Fibroblast of lung (primary cell): ENCODE data around the gene DLG2. TPM values are rescaled to one million over a fixed set of nuclear protein-coding genes. Genes with fewer than 3 reads are reported as not detected.
"Not testable (repeated sequence)": the region's sequence is repeated elsewhere in the genome, so short reads cannot be mapped to it uniquely, and the experiment has no call there.

Experiments used
- DNase-seq, 2 donors: peaks; one replicate each; pipeline versions ENCODE4 v3.0.0 to v3.0.0-alpha.2; 2010; ENCODE audit warnings: low read depth in 2 of 2
- H2AFZ ChIP-seq: 2 replicates; pipeline ENCODE4 v1.5.1; 2012; ENCODE audit warnings: low read length, control low read depth, inconsistent platforms
- H3K27ac ChIP-seq: 2 replicates; pipeline ENCODE4 v1.5.1; 2011; ENCODE audit warnings: low read length, control low read depth; ENCODE audit not compliant: insufficient read depth
- H3K27me3 ChIP-seq: 2 replicates; pipeline ENCODE4 v1.5.1; 2011; ENCODE audit warnings: mild to moderate bottlenecking, low read length; ENCODE audit not compliant: control insufficient read depth, insufficient read depth
- H3K36me3 ChIP-seq: 2 replicates; pipeline ENCODE4 v1.5.1; 2011; ENCODE audit warnings: low read length; ENCODE audit not compliant: control insufficient read depth, insufficient read depth
- H3K4me1 ChIP-seq: 2 replicates; pipeline ENCODE4 v1.5.1; 2011; ENCODE audit warnings: low read length; ENCODE audit not compliant: control insufficient read depth, insufficient read depth; ENCODE audit errors: extremely low read depth
- H3K4me2 ChIP-seq: 2 replicates; pipeline ENCODE4 v1.5.1; 2011; ENCODE audit warnings: low read length, control low read depth; ENCODE audit not compliant: insufficient read depth; ENCODE audit errors: extremely low read depth
- H3K4me3 ChIP-seq, 4 experiments: fragments of 200-600 bp in 1 of 4; sonication (generic) in 1 of 4; replicated peaks in 1 of 4; 2 replicates each; pipeline ENCODE4 v1.5.1; 2011 to 2016; ENCODE audit warnings: low read length in 4 of 4, low read depth in 3 of 4, mild to moderate bottlenecking in 3 of 4, control low read depth in 2 of 4, inconsistent platforms in 1 of 4, mixed read lengths in 1 of 4; ENCODE audit not compliant: insufficient read depth in 1 of 4; ENCODE audit errors: control extremely low read depth in 1 of 4
- H3K79me2 ChIP-seq: 2 replicates; pipeline ENCODE4 v1.5.1; 2012; ENCODE audit warnings: mild to moderate bottlenecking, low read length, inconsistent platforms; ENCODE audit not compliant: control insufficient read depth, insufficient read depth
- H3K9ac ChIP-seq: 2 replicates; pipeline ENCODE4 v1.5.1; 2011; ENCODE audit warnings: mild to moderate bottlenecking, low read length, control low read depth; ENCODE audit not compliant: insufficient read depth
- H3K9me3 ChIP-seq: 2 replicates; pipeline ENCODE4 v1.5.1; 2012; ENCODE audit warnings: low read depth, low read length; ENCODE audit not compliant: control insufficient read depth, insufficient read depth
- H4K20me1 ChIP-seq: 2 replicates; pipeline ENCODE4 v1.5.1; 2011; ENCODE audit warnings: low read length; ENCODE audit not compliant: control insufficient read depth, insufficient read depth; ENCODE audit errors: extremely low read depth
- EZH2 ChIP-seq: IDR thresholded peaks from 2 replicates; pipeline ENCODE4 v1.5.1; 2012; ENCODE audit warnings: low read length, control low read depth, mild to moderate bottlenecking; ENCODE audit errors: missing control alignments
- polyA plus RNA-seq, 2 donors: library from polyadenylated mRNA; depleted of rRNA in 1 of 2; stranded (reverse) in 1 of 2; unstranded in 1 of 2; fragments of >200 nt; gene quantifications; 2 replicates each; pipeline ENCODE4 v1.2.1, GENCODE V29; 2011 to 2012; ENCODE audit warnings: missing spikeins in 1 of 2
- total RNA-seq: library from RNA; depleted of rRNA; stranded (reverse); fragments of >200 nt; gene quantifications from 2 replicates; pipeline ENCODE4 v1.2.1, GENCODE V29; 2014
- TF ChIP-seq, protein P1 (sequence below), 2 donors: IDR thresholded peaks in 1 of 2; conservative IDR thresholded peaks in 1 of 2; 1 replicate in 1 of 2; 2 replicates in 1 of 2; pipeline ENCODE4 v1.5.1; 2011 to 2012; ENCODE audit warnings: low read length in 2 of 2, control low read depth in 1 of 2, inconsistent platforms in 1 of 2, low read depth in 1 of 2, mild to moderate bottlenecking in 1 of 2

DLG2 gene
- total and polyA plus RNA-seq, 2 donors (not counting 1 experiment from before 2014, with no cell fraction given): 0.77 to 2.3 TPM

DNA sequence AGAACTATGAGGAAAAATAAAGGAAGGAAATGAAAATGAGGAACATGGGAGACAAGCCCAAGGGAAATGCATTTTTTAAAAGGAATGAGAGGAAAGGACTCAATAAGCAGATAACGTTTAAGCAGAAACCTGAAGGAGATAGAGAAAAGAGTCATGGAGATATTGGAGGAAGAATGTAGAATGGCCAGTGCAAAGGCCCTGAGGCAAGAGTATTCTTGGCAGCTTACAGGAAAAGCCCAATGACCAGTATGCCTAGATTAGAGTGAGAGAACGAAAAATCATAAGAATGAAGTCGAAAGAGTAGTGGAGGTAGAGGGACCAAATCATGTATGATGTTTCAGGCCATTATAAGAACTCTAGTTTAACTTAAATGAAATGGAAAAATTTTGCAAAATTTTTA, 220.3 kb downstream of the DLG2 start:
- H3K79me2 ChIP-seq: no peaks in the 10 kb centered on the region
- no peaks in the 10 kb centered on the region for H3K9me3 ChIP-seq
- H3K4me2 ChIP-seq: no peak overlapping the region
- DNase-seq: no peak
- TF ChIP-seq EZH2: no peak
- TF ChIP-seq, protein P1, sequence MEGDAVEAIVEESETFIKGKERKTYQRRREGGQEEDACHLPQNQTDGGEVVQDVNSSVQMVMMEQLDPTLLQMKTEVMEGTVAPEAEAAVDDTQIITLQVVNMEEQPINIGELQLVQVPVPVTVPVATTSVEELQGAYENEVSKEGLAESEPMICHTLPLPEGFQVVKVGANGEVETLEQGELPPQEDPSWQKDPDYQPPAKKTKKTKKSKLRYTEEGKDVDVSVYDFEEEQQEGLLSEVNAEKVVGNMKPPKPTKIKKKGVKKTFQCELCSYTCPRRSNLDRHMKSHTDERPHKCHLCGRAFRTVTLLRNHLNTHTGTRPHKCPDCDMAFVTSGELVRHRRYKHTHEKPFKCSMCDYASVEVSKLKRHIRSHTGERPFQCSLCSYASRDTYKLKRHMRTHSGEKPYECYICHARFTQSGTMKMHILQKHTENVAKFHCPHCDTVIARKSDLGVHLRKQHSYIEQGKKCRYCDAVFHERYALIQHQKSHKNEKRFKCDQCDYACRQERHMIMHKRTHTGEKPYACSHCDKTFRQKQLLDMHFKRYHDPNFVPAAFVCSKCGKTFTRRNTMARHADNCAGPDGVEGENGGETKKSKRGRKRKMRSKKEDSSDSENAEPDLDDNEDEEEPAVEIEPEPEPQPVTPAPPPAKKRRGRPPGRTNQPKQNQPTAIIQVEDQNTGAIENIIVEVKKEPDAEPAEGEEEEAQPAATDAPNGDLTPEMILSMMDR (conservative IDR thresholded peaks at IDR 0.05 in 1 of 2, IDR thresholded peaks at IDR 0.05 in 1 of 2; ENCODE audit: low read depth in 1 of 2, low read length in 2 of 2): no peak
- H3K9ac ChIP-seq: no peak overlapping the region
- no peaks in the 10 kb centered on the region for H3K27me3 ChIP-seq
- H3K4me1 ChIP-seq: no peaks in the 10 kb centered on the region
- no peaks in the 10 kb centered on the region for H3K36me3 ChIP-seq
- H2AFZ ChIP-seq: no peak overlapping the region
- no peak overlapping the region for H3K27ac ChIP-seq
- H3K4me3 ChIP-seq: no peak overlapping the region
- H4K20me1 ChIP-seq: no peaks in the 10 kb centered on the region

- TF ChIP-seq, protein P1 (conservative IDR thresholded peaks at IDR 0.05 in 1 of 2, IDR thresholded peaks at IDR 0.05 in 1 of 2; ENCODE audit: low read depth in 1 of 2, low read length in 2 of 2): no peak
- no peak for TF ChIP-seq EZH2
- no peaks in the 10 kb centered on the region for H3K4me1 ChIP-seq
- H3K4me3 ChIP-seq: no peak overlapping the region
- H3K4me2 ChIP-seq: no peak overlapping the region
- H4K20me1 ChIP-seq: no peaks in the 10 kb centered on the region
- H3K9me3 ChIP-seq: no peaks in the 10 kb centered on the region
- H2AFZ ChIP-seq: no peak overlapping the region
- no peaks in the 10 kb centered on the region for H3K36me3 ChIP-seq
- no peak overlapping the region for H3K9ac ChIP-seq
- H3K27ac ChIP-seq: no peak overlapping the region
- no peak for DNase-seq
- no peaks in the 10 kb centered on the region for H3K27me3 ChIP-seq
- H3K79me2 ChIP-seq: no peaks in the 10 kb centered on the region
Measured at GRCh38 chr11:85406316-85406715, 220.8 kb downstream of the DLG2 start.

DNA sequence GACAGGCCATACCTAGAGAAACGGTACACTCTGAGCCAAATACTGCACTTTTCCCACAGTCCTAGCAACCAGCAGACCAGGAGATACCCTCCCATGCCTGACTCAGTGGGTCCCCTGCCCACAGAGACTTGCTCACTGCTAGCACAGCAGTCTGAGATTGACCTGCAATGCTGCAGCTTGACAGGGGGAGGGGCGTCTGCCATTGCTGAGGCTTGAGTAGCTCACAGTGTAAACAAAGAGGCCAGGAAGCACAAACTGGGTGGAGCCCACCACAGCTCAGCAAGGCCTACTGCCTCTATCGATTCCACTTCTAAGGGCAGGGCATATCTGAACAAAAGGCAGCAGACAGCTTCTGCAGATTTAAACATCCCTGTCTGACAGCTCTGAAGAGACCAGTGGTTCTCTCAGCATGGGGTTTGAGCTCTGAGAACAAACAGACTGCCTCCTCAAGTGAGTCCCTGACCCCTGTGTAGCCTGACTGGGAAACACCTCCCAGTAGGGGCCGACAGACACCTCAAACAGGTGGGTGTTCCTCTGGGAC, 231.6 kb downstream of the DLG2 start:
- H3K4me3 ChIP-seq, H3K9ac ChIP-seq, H3K36me3 ChIP-seq, H3K79me2 ChIP-seq, H3K9me3 ChIP-seq, H3K4me2 ChIP-seq, H3K27me3 ChIP-seq, H4K20me1 ChIP-seq, H3K27ac ChIP-seq, H2AFZ ChIP-seq, H3K4me1 ChIP-seq, DNase-seq: not testable (repeated sequence)
